Bronchial epithelial cell (primary cell): ENCODE results near the gene LDB3. TPM values are rescaled to one million over a fixed set of nuclear protein-coding genes. Genes with fewer than 3 reads are reported as not detected.
A peak's percentile ranks its signal among the peaks of the same experiment; 100 is the strongest.

ENCODE experiments used
- DNase-seq: peaks from one replicate; pipeline ENCODE4 v3.0.0-alpha.2; 2010; ENCODE audit warnings: low read depth
- FAIRE-seq: peaks from 2 replicates; lab custom pipeline; 2011; peaks lifted over from hg19 to GRCh38; lab: Jason Lieb, UNC
- H3K27me3 ChIP-seq: 2 replicates; pipeline ENCODE4 v1.5.1; 2011; ENCODE audit warnings: low read length; ENCODE audit not compliant: control insufficient read depth, insufficient read depth
- H3K36me3 ChIP-seq: 2 replicates; pipeline ENCODE4 v1.5.1; 2011; ENCODE audit warnings: low read length; ENCODE audit not compliant: control insufficient read depth, insufficient read depth
- H3K4me3 ChIP-seq: 2 replicates; pipeline ENCODE4 v1.5.1; 2011; ENCODE audit warnings: mild to moderate bottlenecking, low read depth, low read length, control low read depth
- total RNA-seq: library from RNA; depleted of rRNA; stranded (reverse); fragments of >200 nt; gene quantifications from 2 replicates; pipeline ENCODE4 v1.2.1, GENCODE V29; 2014
- TF ChIP-seq, protein P1 (sequence below): IDR thresholded peaks from 2 replicates; pipeline ENCODE4 v1.5.1; 2011; ENCODE audit warnings: mild to moderate bottlenecking, moderate library complexity, low read length, control low read depth, inconsistent platforms; ENCODE audit not compliant: insufficient read depth, severe bottlenecking

Gene LDB3
- total RNA-seq, 1 donor from 2014 or later: not detected

DNA sequence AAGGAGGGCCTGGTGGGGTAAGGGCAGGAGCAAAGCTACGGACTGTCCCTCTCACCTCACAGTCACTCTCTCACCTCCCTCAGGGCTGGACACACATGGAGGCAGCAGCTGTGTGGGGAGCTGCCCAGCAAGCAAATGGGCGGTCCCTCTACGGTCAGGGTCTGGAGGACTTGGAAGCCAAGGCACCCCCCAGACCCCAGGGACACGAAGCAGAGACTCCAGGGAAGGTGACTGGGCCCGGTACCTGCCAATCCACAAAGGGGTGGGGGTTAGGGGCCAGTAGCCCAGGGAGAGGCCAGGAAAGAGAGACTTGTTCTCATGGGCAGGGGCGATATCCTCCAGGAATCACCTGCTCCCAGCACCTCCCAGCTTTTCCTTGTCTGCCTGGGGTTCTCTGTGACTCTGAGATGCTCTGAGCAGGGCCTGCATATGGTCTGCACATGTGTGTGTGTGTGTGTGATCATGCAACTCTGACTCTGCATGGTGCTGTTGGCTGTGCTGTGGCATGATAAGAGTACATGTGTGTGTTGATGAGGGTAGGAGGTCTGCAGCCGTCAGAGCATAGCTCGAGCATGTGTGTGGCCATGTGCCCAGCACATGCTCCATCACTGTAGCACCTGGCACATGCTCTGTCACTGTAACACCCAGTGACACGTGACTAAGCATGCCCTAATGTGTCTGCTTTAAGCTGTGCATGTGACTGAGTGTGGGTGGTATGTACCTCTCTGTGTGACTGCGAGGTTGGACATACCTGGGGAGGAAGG is 4.6 kb upstream of the LDB3 start:
- H3K27me3 ChIP-seq: peaks cover 2% of the 10 kb centered on the region
- no peak for FAIRE-seq
- no peaks in the 10 kb centered on the region for H3K36me3 ChIP-seq
- no peak for DNase-seq
- H3K4me3 ChIP-seq: no peak overlapping the region
- TF ChIP-seq, protein P1, sequence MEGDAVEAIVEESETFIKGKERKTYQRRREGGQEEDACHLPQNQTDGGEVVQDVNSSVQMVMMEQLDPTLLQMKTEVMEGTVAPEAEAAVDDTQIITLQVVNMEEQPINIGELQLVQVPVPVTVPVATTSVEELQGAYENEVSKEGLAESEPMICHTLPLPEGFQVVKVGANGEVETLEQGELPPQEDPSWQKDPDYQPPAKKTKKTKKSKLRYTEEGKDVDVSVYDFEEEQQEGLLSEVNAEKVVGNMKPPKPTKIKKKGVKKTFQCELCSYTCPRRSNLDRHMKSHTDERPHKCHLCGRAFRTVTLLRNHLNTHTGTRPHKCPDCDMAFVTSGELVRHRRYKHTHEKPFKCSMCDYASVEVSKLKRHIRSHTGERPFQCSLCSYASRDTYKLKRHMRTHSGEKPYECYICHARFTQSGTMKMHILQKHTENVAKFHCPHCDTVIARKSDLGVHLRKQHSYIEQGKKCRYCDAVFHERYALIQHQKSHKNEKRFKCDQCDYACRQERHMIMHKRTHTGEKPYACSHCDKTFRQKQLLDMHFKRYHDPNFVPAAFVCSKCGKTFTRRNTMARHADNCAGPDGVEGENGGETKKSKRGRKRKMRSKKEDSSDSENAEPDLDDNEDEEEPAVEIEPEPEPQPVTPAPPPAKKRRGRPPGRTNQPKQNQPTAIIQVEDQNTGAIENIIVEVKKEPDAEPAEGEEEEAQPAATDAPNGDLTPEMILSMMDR: no peak

DNA sequence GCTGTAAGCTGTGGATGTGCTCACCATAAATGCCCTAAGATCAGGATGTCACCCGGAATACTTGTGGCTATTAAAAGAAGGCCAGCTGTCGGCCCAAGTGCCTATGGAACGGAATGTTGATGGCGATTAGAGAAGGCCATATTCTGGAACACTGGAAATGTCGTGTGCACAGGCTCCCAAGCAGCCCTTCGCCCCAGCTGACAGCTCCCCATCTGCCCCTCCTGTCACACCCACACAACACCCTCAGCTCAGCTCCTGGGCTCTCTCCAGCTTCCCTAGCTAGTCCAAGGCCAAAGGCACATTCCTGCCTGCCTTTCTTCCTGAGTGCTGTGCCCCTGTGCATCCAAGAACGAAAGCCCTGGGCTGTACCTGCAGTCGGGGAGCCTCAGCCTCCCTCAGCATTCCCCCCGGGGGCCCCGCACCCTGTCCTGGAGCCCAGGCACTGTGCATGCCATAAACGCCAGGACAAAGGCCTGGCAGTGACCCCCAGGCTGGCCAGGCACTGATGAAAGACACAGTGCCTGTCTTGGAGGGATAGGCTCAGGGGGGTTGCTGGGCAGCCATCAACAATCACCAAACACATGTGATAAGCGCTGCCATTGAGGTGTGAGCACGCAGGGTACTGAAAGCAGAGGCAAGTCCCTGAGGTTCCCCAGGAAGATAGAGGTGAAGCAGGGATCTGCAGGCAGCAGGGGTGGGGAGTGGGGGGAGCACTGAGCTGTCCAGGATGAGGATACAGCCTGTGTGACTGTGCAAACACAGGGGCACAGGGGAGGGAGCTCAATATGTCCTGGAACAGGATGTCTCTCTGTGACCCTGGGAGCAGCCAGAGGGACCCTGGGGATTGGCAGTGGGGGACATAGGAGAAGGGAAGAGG is 3.7 kb upstream of the LDB3 start:
- TF ChIP-seq, protein P1: no peak
- Histone ChIP-seq H3K36me3 (no peaks in the 10 kb centered on the region), H3K4me3 (no peak overlapping the region), H3K27me3 (peaks cover 2% of the 10 kb centered on the region)
- no peak for DNase-seq
- no peak for FAIRE-seq

DNA sequence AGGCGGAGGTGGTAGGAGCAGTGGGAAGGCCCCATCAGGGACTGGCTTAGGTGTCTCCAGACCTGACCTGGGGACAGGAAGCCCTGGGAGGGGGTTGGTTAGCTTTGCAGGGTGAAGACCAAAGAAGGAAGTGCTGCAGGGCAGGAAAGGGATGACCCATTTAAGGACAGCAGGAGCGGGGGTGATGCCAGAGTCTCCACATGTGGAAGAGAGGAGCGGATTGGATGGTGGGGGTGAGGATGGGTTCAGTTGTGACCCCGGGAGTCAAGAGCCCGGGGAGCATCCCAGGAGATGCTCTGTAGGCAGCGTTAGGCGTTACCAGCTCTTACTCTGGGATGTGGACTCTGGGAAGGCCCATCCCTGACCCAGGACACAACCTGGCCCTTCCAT is 3.1 kb upstream of the LDB3 start:
- Histone ChIP-seq H3K4me3 (no peak overlapping the region), H3K27me3 (peaks cover 2% of the 10 kb centered on the region), H3K36me3 (no peaks in the 10 kb centered on the region)
- FAIRE-seq (peak; percentile 55), DNase-seq (no peak)
- TF ChIP-seq, protein P1: no peak

DNA sequence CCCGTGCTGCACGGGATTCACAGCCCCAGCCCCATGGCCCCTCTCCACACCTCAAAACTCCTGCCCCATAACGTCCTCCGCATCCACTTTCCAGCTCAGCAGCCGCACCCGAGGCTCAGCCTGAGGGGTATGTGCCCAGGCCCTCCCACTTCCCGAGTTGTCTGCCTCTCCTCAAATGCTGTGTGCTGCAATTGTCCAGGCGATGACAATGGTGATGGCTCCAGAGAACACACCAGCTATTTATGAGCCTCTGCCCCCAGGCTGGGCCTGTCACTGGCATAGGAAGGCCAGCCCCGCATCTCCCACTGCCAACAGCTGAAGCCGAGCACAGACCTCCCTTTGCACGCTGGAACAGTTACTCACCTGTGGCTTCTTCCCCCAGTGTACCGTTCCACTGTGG is 2.4 kb upstream of the LDB3 start:
- DNase-seq: no peak
- H3K36me3 ChIP-seq: no peaks in the 10 kb centered on the region
- H3K4me3 ChIP-seq: no peak overlapping the region
- no peak for FAIRE-seq
- peaks cover 2% of the 10 kb centered on the region for H3K27me3 ChIP-seq
- TF ChIP-seq, protein P1: no peak

DNA sequence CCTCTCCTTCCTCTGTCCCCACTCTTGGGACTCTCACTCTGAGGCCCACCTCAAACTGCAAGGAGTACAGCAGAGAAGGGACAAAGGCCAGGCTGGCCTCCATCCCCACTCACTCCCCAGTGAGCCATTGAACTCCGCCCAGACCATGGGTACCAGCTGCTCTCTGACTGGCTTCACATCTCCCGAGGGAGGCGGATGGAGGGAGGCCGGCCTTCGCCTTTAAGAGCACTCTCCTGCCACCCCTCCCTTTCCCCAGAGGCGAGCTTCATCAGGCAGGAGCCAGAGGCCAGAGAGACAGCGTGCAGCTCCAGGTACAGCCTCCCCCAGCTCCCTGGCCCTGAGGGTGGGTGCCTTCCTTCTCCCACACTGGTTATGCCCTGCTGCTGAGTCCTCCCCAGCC is 1.8 kb upstream of the LDB3 start:
- no peaks in the 10 kb centered on the region for H3K36me3 ChIP-seq
- H3K27me3 ChIP-seq: peaks cover 2% of the 10 kb centered on the region
- FAIRE-seq (no peak), DNase-seq (no peak)
- no peak overlapping the region for H3K4me3 ChIP-seq
- TF ChIP-seq, protein P1: no peak
